Measurements from ENCODE around the gene HOXD10.

GRCh38 chr2:176085120-176085788 lies 31.3 kb upstream of the HOXD10 start:
- TF ChIP-seq, protein P1, sequence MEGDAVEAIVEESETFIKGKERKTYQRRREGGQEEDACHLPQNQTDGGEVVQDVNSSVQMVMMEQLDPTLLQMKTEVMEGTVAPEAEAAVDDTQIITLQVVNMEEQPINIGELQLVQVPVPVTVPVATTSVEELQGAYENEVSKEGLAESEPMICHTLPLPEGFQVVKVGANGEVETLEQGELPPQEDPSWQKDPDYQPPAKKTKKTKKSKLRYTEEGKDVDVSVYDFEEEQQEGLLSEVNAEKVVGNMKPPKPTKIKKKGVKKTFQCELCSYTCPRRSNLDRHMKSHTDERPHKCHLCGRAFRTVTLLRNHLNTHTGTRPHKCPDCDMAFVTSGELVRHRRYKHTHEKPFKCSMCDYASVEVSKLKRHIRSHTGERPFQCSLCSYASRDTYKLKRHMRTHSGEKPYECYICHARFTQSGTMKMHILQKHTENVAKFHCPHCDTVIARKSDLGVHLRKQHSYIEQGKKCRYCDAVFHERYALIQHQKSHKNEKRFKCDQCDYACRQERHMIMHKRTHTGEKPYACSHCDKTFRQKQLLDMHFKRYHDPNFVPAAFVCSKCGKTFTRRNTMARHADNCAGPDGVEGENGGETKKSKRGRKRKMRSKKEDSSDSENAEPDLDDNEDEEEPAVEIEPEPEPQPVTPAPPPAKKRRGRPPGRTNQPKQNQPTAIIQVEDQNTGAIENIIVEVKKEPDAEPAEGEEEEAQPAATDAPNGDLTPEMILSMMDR (IDR thresholded peaks at IDR 0.05), result no peak
- TF ChIP-seq POLR2A (IDR thresholded peaks at IDR 0.05), result no peak

Measured in ovary (tissue), 3 donors.